Superior temporal gyrus (tissue), 1 donor: ENCODE data around the gene MICAL2.
A peak's percentile ranks its signal among the peaks of the same experiment; 100 is the strongest.

Source experiments
- DNase-seq: peaks from one replicate; pipeline ENCODE4 v3.0.0-alpha.2; 2016; ENCODE audit errors: extremely low spot score

MICAL2 gene

GRCh38 chr11:12186701-12187100 is 76.3 kb downstream of the MICAL2 start:
- no peak for DNase-seq

DNA sequence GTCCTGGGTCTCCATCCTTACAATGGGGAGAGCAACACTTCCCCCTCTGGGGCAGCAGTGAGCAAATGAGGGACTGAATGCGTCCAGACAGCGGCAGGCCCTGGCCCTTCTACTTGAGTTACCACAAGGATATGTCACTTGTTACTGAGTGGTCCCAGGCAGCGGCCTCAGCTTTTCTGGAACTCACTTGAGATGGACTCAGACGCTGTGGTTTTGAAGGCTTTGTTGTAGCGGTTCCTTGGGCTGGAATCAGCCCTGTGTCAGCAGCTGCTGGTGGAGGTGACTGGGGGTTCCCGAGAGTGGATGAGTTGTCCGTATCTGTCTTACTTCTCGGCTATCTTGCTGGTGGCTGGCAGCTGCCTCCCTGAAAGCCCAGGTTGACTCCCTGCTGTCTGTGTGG is 77.0 kb downstream of the MICAL2 start:
- no peak for DNase-seq

DNA sequence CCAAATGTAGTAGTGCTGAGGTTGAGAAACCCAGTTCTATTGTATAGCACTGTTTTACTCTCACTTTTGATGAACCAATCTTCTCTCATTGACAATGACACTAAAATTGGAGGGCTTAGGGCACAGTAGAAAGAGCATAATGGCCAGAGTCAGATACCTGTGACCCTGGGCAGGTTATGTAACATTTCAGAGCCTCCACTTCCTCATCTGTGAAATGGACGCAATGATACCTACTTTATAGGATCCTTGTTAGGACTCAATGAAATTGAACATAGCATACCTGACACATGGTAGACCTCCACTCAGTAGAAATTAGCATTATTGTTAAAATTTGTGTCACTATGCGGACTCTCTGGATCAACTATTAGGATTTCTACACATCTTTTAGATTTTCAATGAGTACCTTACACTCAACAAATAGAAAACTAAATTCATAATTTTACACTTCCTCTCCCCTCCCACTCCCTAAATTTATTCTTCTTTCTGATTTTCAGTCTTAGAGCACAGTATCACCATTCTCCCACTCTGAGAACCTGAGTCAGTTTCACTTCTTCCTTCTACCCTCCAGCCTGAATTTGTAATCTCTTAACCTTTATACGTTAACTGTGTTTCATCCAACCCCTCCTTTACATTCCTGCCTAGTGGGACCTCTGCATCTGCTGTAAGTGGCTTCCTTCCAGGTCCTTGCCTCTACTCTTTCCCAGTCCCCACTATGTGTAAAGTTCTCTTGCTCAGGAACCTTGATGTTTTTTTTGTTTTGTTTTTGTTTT is 78.3 kb downstream of the MICAL2 start:
- no peak for DNase-seq

- DNase-seq, result no peak
Measured at GRCh38 chr11:12189543-12190235, 79.3 kb downstream of the MICAL2 start.

- no peak for DNase-seq
Measured at GRCh38 chr11:12190511-12190910, 80.1 kb downstream of the MICAL2 start.

GRCh38 chr11:12192794-12193514 is 82.6 kb downstream of the MICAL2 start:
- no peak for DNase-seq

GRCh38 chr11:12193515-12194336 is 83.3 kb downstream of the MICAL2 start:
- DNase-seq, result no peak

DNA sequence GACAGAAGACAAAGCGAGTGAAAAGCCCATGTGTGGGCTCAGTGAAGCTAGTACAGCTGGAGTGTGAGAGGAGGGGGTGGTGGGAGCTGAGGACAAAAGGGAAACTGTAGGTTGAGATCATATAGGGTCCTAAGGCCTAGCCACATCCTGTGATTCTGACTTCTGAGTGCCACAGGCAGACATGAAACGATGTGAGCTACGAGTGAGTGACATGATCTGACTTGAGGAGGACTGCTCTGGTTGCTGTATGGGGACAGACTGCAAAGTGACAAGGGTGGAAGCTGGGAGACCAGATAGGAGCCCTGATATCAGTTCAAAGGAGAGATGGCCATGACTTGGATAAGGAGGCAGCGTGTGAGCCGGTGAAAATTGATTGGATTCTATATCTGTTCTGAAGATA is 85.4 kb downstream of the MICAL2 start:
- no peak for DNase-seq

- DNase-seq, result no peak
Measured at GRCh38 chr11:12196308-12196707, 85.9 kb downstream of the MICAL2 start.

GRCh38 chr11:12196872-12197271 is 86.5 kb downstream of the MICAL2 start:
- no peak for DNase-seq

DNA sequence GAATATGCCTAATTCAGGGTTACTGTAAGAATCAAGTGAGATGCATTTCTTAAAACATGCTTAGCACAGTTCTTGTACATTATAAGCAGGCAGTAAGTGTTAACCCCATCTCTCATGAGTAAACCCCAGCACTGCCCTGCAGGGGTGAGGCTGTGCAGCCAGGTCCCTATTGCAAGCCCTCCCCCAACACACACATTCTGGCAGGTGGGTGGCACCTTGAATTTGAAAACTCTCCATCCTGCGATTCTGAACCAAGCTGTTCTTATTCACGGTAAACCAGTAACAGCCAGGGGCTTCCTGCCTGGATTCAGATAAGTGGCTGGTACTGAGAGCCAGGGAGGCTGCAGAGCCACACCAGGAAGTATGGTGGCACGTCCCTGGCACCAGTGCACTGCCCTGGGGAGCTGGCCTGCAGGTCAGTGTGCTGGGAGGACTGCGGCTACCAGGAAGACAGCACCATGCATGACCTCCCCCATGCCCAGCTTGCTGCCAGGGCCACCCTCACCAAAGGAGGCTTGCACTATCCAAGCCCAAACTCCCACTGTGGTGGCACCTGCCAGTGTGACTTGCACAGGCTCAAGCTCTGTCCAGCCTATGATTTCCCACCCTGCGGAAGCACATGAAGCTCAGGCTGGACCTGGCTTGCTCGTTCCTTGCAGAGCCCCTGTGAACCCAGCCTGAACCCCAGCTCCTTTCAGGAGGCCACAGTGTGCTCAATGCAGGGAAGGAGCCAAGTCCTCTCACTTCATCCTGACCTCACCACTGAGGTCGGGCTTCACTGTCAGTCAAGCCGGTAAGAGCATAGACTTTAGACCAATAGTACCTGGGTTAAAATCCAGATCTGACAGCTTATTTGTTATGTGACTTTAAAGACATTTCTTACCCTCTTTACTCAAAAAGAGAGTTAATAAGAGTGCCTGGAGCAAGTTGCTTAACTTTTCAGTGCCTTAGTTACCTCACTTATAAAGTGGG is 88.1 kb downstream of the MICAL2 start:
- no peak for DNase-seq

- no peak for DNase-seq
Measured at GRCh38 chr11:12199231-12199948, 89.0 kb downstream of the MICAL2 start.

GRCh38 chr11:12200279-12200990 is 90.0 kb downstream of the MICAL2 start:
- no peak for DNase-seq

- DNase-seq, result peak; percentile 29
Measured at GRCh38 chr11:12200991-12201985, 90.9 kb downstream of the MICAL2 start.

- DNase-seq, result no peak
Measured at GRCh38 chr11:12202661-12203310, 92.4 kb downstream of the MICAL2 start.

DNA sequence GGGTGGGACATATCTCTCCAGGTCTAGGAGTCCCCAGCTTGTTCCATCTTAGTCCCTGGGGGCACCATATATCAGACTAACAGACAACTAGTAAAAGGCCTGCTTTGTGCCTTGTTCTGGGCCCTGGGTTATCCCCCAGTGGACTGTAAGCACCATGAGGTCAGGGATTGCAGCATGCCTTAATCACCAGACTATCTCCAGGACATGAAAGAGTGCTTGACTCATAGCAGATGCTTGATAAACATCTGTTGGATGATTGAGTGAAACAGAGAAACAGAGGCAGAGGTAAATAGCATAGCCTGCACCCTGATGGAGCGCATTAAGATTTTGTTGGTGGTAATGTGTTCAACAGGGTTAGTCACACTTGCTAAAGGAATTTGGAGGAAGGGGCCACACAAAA is 94.1 kb downstream of the MICAL2 start:
- no peak for DNase-seq

GRCh38 chr11:12205330-12205729 is 94.9 kb downstream of the MICAL2 start:
- no peak for DNase-seq

- DNase-seq, result no peak
Measured at GRCh38 chr11:12206529-12206928, 96.1 kb downstream of the MICAL2 start.
